Naive thymus-derived CD8-positive, alpha-beta T cell (primary cell): ENCODE data around the gene UCP3. TPM values are rescaled to one million over a fixed set of nuclear protein-coding genes. Genes with fewer than 3 reads are reported as not detected.

ENCODE experiments used
- ATAC-seq, 2 donors: fragments of 150-1000 bp; cut with Tn5 transposase in 1 of 2; sonication (Bioruptor Pico), chemical (Tn5 transposase) in 1 of 2; 1 replicate in 1 of 2; 2 replicates in 1 of 2; pipeline ENCODE4 v1.10.0; 2021; ENCODE audit warnings: mild to moderate bottlenecking in 2 of 2, moderate library complexity in 2 of 2
- POLR2A ChIA-PET: fragments of 350-600 bp; sonication (Branson Sonifier 250); formaldehyde crosslinking; loops from one replicate; lab custom pipeline; 2021; ENCODE audit warnings: antibody characterized with exemption; lab: Charles Lee
- DNase-seq, 10 donors: peaks; one replicate each; pipeline versions ENCODE4 v3.0.0 to v3.0.0-alpha.2; 2020 to 2022
- H3K27ac Mint-ChIP-seq, 10 donors: one replicate each; pipeline ENCODE4 v1.8.0; 2020 to 2022; ENCODE audit warnings: mild to moderate bottlenecking in 10 of 10, mixed read lengths in 10 of 10, moderate library complexity in 4 of 10, inconsistent platforms in 1 of 10
- H3K27me3 Mint-ChIP-seq, 5 donors: one replicate each; pipeline ENCODE4 v1.8.0; 2021 to 2022; ENCODE audit warnings: mixed read lengths in 5 of 5
- H3K36me3 Mint-ChIP-seq, 3 donors: one replicate each; pipeline ENCODE4 v1.8.0; 2020 to 2022; ENCODE audit warnings: mixed read lengths in 3 of 3, mild to moderate bottlenecking in 2 of 3, inconsistent platforms in 1 of 3
- H3K4me1 Mint-ChIP-seq, 4 donors: one replicate each; pipeline ENCODE4 v1.8.0; 2021 to 2022; ENCODE audit warnings: mixed read lengths in 4 of 4
- H3K4me3 Mint-ChIP-seq, 10 donors: one replicate each; pipeline ENCODE4 v1.8.0; 2020 to 2022; ENCODE audit warnings: mild to moderate bottlenecking in 10 of 10, mixed read lengths in 10 of 10, moderate library complexity in 6 of 10, inconsistent platforms in 1 of 10
- H3K9me3 Mint-ChIP-seq, 9 donors: one replicate each; pipeline ENCODE4 v1.8.0; 2020 to 2022; ENCODE audit warnings: mixed read lengths in 9 of 9, mild to moderate bottlenecking in 3 of 9, inconsistent platforms in 1 of 9, moderate library complexity in 1 of 9
- polyA plus RNA-seq, 3 donors: library from polyadenylated mRNA; unstranded; fragments of 300-500 nt; fragmentation: Illumina TruSeq; gene quantifications; one replicate each; pipeline ENCODE4 v1.2.3, GENCODE V29; 2021
- total RNA-seq, 8 experiments: library from RNA in 2 of 8; stranded (reverse) in 2 of 8; gene quantifications; one replicate each; pipeline ENCODE4 v1.2.3 and lab custom pipeline; 2021 to 2026

Gene UCP3
- total RNA-seq (1 to 10 TPM; 6.8 to 7.5 TPM), polyA plus RNA-seq (under 1 TPM in 2 of 3 donors, not detected in 1; 0.50 to 0.76 TPM), total RNA-seq (lab: John Stamatoyannopoulos, UW) (2.1 to 6.4 (median 4.2) reads per million in 6 experiments)

DNA sequence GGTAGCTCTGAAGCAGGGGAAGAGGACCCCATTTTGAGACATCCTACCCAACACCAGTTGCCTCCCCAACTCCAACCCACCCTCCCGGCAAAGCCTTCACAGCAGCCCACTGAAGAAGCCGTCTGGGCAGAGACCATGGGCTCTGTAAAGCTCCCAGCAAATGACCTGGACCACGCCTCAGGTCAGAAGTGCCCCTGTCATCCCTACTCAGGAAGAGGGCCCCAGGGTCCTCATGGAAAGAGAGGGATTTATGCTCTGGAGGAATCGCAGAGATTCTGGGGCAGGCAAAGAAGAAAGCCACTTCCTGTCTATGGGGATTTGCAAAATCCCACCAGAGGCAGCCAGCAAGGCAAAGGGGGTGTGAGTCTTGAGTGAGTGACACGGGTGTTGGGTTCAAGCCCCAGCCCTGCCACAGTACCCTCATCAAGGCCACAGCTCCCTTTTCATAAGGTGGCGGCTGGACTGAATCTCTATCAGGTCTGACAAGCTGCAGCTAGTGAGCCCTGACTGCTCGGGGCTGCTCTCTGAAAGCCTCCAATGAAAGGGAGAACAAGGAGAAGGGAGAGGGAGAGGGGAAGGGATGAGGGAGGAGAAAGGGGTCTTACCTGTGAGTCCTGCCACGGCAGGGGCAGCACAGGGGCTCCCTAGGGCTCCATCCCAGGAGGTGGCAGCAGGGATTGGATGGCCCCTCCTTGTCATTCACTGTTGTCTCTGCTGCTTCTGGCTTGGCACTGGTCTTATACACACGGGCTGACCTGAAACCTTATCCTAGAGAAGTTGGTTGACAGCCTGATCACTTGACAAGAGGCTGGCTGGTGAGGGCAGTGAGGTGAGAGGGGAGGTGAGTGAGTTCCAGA is at the start of gene UCP3:
Gene UCP3, minus strand, starts transcription at position 713 of the 857 bp plus-strand sequence. CDS start 2,043 bp downstream, outside the sequence.
- H3K27me3 Mint-ChIP-seq, result no peaks in the 10 kb centered on the region
- DNase-seq (no peak), ATAC-seq (no peak)
- H3K4me3 Mint-ChIP-seq, result peak within 1 kb of the TSS in 8 of 10 donors; percentile 16 to 82 (median 54)
- H3K9me3 Mint-ChIP-seq, result no peaks in the 10 kb centered on the region
- peak within 1 kb of the TSS; percentile 90 to 99 (median 96) for H3K27ac Mint-ChIP-seq
- H3K36me3 Mint-ChIP-seq, result peaks cover 0 to 2% (median 2%) of the 10 kb centered on the region in 3 donors
- H3K4me1 Mint-ChIP-seq, result peaks cover 50 to 97% (median 90%) of the 10 kb centered on the region in 4 donors
- POLR2A ChIA-PET, result interaction anchor here (0.8 to 15.0 kb wide), 9 partner anchors 10 to 44 kb away, joined by 3 to 452 read pairs (median 9); partner anchors contain the start of gene UCP2

GRCh38 chr11:74057249-74058151 is 48.6 kb upstream of the UCP3 start:
- Mint-ChIP-seq H3K36me3 (peaks cover 6 to 67% (median 50%) of the 10 kb centered on the region in 3 donors), H3K4me1 (peaks cover 0 to 17% (median 6%) of the 10 kb centered on the region in 4 donors), H3K4me3 (no peak overlapping the region), H3K27me3 (no peaks in the 10 kb centered on the region), H3K27ac (no peak overlapping the region), H3K9me3 (peaks cover 0 to 4% (median 0%) of the 10 kb centered on the region in 9 donors)
- DNase-seq, result no peak
- POLR2A ChIA-PET, result interaction anchor here (0.6 kb wide), 1 partner anchor 156 kb away, joined by 5 read pairs; no protein-coding TSS in a partner anchor
- no peak for ATAC-seq

DNA sequence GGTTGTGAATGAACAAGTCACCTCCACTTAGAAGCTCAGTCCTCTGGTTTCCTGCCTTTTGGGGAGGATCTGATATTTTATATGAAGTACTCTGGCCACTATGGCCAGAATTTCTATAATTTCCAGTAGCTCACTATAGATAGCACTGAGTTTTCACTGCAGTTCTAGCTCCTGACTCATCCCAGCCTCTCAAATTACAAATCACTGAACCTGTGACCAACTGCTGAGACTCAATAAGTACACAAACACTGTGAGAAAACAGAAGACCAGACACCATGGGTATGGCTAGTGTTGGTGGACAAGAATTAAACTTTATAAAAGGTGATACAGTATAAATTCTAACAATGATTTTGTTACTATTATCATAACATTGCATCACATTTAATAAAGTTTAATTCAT is 47.1 kb upstream of the UCP3 start:
- H3K36me3 Mint-ChIP-seq, result peaks cover 8 to 68% (median 42%) of the 10 kb centered on the region in 3 donors
- no peak overlapping the region for H3K4me3 Mint-ChIP-seq
- POLR2A ChIA-PET, result no interaction called here
- H3K27ac Mint-ChIP-seq, result peak overlapping the region in 1 of 10 donors; percentile 60
- H3K4me1 Mint-ChIP-seq, result peaks cover 0 to 12% (median 5%) of the 10 kb centered on the region in 4 donors
- peaks cover 0 to 2% (median 0%) of the 10 kb centered on the region in 9 donors for H3K9me3 Mint-ChIP-seq
- no peak for DNase-seq
- H3K27me3 Mint-ChIP-seq, result no peaks in the 10 kb centered on the region
- ATAC-seq, result no peak

- H3K27ac Mint-ChIP-seq, result no peak overlapping the region
- POLR2A ChIA-PET, result no interaction called here
- H3K9me3 Mint-ChIP-seq, result no peaks in the 10 kb centered on the region
- H3K4me1 Mint-ChIP-seq, result peaks cover 0 to 5% (median 0%) of the 10 kb centered on the region in 4 donors
- DNase-seq (no peak), ATAC-seq (no peak)
- peaks cover 13 to 69% (median 18%) of the 10 kb centered on the region in 3 donors for H3K36me3 Mint-ChIP-seq
- no peaks in the 10 kb centered on the region for H3K27me3 Mint-ChIP-seq
- no peak overlapping the region for H3K4me3 Mint-ChIP-seq
Measured at GRCh38 chr11:74050465-74050864, 41.6 kb upstream of the UCP3 start.

DNA sequence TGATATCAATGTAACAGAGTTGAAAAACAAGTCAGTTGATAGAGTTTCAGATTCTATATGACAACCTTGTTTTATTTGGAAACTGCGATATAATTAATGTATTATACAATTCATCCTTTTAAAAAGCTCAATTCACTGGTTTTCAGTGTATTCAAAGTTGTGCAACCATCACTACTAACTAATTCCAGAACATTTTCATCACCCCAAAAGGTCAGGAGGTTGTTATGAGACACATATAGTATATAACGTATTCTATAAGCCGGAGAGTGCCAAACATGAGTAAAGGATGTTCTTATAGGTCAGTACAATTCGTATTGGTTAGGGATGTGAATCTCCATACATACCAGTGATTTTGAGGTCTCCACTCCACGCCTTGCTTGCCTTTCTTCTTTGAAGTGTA is 40.1 kb upstream of the UCP3 start:
- Mint-ChIP-seq H3K9me3 (no peaks in the 10 kb centered on the region), H3K36me3 (peaks cover 13 to 69% (median 14%) of the 10 kb centered on the region in 3 donors), H3K4me1 (no peaks in the 10 kb centered on the region), H3K4me3 (no peak overlapping the region), H3K27ac (no peak overlapping the region), H3K27me3 (no peaks in the 10 kb centered on the region)
- POLR2A ChIA-PET, result interaction anchor here (0.6 to 1.4 kb wide), 2 partner anchors 67 to 124 kb away, joined by 3 read pairs; partner anchors contain the start of gene UCP2
- no peak for DNase-seq
- no peak for ATAC-seq

- POLR2A ChIA-PET, result interaction anchor here (0.6 kb wide), 1 partner anchor 7 kb away, joined by 7 read pairs; no protein-coding TSS in a partner anchor
- Mint-ChIP-seq H3K27me3 (no peaks in the 10 kb centered on the region), H3K4me3 (no peak overlapping the region), H3K4me1 (peaks cover 0 to 2% (median 0%) of the 10 kb centered on the region in 4 donors), H3K9me3 (no peaks in the 10 kb centered on the region), H3K36me3 (peaks cover 18 to 73% (median 24%) of the 10 kb centered on the region in 3 donors), H3K27ac (peak overlapping the region in 1 of 10 donors; percentile 11)
- DNase-seq (no peak), ATAC-seq (no peak)
Measured at GRCh38 chr11:74044538-74044937, 35.7 kb upstream of the UCP3 start.

DNA sequence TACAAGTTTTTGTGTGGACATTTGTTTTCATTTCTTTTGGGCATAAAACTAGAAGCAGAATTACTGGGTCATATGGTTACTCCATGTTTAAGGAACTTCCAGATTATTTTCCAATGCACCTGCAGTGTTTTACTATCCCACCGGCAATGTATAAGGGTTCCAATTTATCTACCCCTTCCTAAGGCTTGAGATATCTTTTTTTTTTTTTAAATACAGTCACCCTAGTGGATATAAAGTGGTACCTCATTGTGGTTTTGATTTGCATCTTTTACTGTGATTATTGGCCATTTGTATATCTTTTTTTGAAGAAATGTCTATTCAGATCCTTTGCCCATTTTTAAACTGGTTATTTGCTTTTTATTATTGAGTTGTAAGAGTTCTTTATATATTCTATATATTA is 34.6 kb upstream of the UCP3 start:
- Mint-ChIP-seq H3K4me1 (peaks cover 0 to 2% (median 0%) of the 10 kb centered on the region in 4 donors), H3K27ac (peak overlapping the region in 1 of 10 donors; percentile 24), H3K27me3 (no peaks in the 10 kb centered on the region), H3K36me3 (peaks cover 18 to 71% (median 18%) of the 10 kb centered on the region in 3 donors), H3K4me3 (no peak overlapping the region), H3K9me3 (no peaks in the 10 kb centered on the region)
- POLR2A ChIA-PET, result no interaction called here
- DNase-seq, result no peak
- ATAC-seq, result no peak

GRCh38 chr11:74037309-74037708 is 28.4 kb upstream of the UCP3 start:
- no peak for ATAC-seq
- Mint-ChIP-seq H3K4me3 (no peak overlapping the region), H3K4me1 (peaks cover 4 to 7% (median 5%) of the 10 kb centered on the region in 4 donors), H3K9me3 (no peaks in the 10 kb centered on the region), H3K27me3 (no peaks in the 10 kb centered on the region), H3K36me3 (peaks cover 15 to 75% (median 21%) of the 10 kb centered on the region in 3 donors), H3K27ac (peak overlapping the region in 4 of 10 donors; percentile 14 to 74 (median 48))
- POLR2A ChIA-PET, result interaction anchor here (0.7 kb wide), 1 partner anchor 8 kb away, joined by 7 read pairs; no protein-coding TSS in a partner anchor
- DNase-seq, result no peak

GRCh38 chr11:74035264-74035663 is 26.4 kb upstream of the UCP3 start:
- POLR2A ChIA-PET, result interaction anchor here (0.7 to 1.7 kb wide), 3 partner anchors 20 to 75 kb away, joined by 3 to 5 read pairs (median 4); no protein-coding TSS in a partner anchor
- peak overlapping the region in 2 of 10 donors; percentile 56 to 65 for H3K27ac Mint-ChIP-seq
- no peak for ATAC-seq
- peaks cover 11 to 24% (median 21%) of the 10 kb centered on the region in 4 donors for H3K4me1 Mint-ChIP-seq
- H3K4me3 Mint-ChIP-seq, result no peak overlapping the region
- H3K36me3 Mint-ChIP-seq, result peaks cover 6 to 70% (median 10%) of the 10 kb centered on the region in 3 donors
- H3K9me3 Mint-ChIP-seq, result no peaks in the 10 kb centered on the region
- no peak for DNase-seq
- H3K27me3 Mint-ChIP-seq, result no peaks in the 10 kb centered on the region

DNA sequence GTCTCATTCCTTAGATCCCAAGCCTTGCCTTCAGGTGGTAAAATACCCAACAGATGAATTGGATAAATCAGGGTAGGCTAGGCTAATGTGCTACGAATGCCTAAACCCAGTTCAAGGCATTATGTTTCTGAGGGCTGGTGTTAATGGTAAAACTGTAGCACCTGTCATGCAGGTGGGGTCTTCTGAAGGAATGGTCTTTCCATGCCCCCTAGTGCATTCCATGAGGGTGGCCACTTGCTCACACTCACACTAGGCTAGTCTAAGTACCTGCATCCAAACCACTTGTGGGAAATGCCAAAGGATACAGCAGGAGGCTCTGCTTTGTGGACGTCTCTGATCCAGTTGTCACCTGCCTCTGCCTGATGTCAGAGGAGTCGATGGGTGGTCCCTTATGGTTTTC is 24.2 kb upstream of the UCP3 start:
- H3K27me3 Mint-ChIP-seq, result no peaks in the 10 kb centered on the region
- H3K27ac Mint-ChIP-seq, result peak overlapping the region in 7 of 10 donors; percentile 1 to 91 (median 82)
- POLR2A ChIA-PET, result interaction anchor here (0.7 to 9.0 kb wide), 10 partner anchors 21 to 69 kb away, joined by 3 to 81 read pairs (median 8); partner anchors contain the start of genes UCP2 and UCP3
- peaks cover 6 to 74% (median 8%) of the 10 kb centered on the region in 3 donors for H3K36me3 Mint-ChIP-seq
- DNase-seq, result peak in 8 of 10 donors; percentile 32 to 77 (median 54)
- no peaks in the 10 kb centered on the region for H3K9me3 Mint-ChIP-seq
- H3K4me3 Mint-ChIP-seq, result no peak overlapping the region
- H3K4me1 Mint-ChIP-seq, result peaks cover 13 to 28% (median 27%) of the 10 kb centered on the region in 4 donors
- ATAC-seq, result peak; percentile 99 to 100

GRCh38 chr11:74030723-74031676 is 22.1 kb upstream of the UCP3 start:
- peak overlapping the region; percentile 16 to 77 (median 63) for H3K27ac Mint-ChIP-seq
- H3K36me3 Mint-ChIP-seq, result peaks cover 1 to 62% (median 17%) of the 10 kb centered on the region in 3 donors
- POLR2A ChIA-PET, result interaction anchor here (0.6 to 9.0 kb wide), 10 partner anchors 18 to 387 kb away, joined by 3 to 81 read pairs (median 8); no protein-coding TSS in a partner anchor
- H3K4me3 Mint-ChIP-seq, result peak overlapping the region in 6 of 10 donors; percentile 4 to 67 (median 18)
- no peaks in the 10 kb centered on the region for H3K27me3 Mint-ChIP-seq
- DNase-seq, result no peak
- ATAC-seq, result no peak
- H3K4me1 Mint-ChIP-seq, result peaks cover 14 to 34% (median 31%) of the 10 kb centered on the region in 4 donors
- no peaks in the 10 kb centered on the region for H3K9me3 Mint-ChIP-seq
